HuH-7 (cell line): ENCODE measurements around the gene COL15A1.

Experiments used
- DNase-seq: peaks from one replicate; pipeline ENCODE4 v3.0.0; 2011; ENCODE audit warnings: low spot score

COL15A1 gene

DNA sequence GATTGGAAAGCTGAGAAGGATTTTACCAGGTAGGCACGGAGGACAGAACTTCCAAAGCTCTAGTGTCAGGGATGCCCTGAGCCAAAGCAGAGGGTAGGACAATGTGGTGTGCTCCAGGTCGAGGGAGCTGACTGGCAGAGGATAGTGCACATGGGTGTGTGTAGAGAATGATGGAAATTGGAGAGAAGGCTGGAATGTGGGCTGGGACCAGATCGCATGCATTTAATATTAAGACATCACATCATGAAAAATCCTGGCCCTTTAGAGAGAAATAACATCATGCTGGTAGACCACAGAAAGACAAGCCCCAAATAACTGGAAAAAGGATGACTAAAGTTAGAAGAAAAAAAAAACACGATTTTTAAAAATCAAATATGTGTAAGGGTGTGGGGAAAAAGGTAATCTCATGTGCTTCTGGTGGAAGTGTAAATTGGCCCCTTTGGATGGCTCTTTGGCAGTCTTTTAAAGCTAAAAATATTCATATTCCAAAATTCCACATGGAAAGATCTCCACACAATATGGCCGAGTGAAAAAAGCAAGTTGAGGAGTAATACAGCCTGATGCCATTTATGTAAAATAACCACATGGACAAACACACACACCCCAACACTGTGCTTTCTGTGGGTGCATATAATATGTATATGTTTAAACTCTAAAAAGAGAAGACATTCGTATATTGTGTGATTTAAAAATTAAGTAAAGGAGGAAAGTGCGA is 94.2 kb downstream of the COL15A1 start:
- DNase-seq: no peak

DNA sequence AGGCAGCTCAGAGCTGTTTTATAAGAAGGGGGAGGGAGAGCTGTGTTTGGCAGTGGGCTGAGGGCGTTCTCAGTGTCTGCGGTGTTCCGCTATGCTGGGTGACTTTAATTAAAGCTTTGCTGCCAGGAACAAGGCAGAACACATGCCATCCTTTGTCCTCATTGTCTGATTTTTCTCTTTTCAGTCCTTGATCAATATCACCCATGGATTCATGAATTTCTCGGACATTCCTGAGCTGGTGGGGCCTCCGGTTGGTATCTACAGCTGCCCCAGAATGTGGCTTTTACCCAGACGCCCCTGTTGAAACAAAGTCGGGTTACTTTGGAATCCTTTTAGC is 94.7 kb downstream of the COL15A1 start:
- DNase-seq: no peak

DNA sequence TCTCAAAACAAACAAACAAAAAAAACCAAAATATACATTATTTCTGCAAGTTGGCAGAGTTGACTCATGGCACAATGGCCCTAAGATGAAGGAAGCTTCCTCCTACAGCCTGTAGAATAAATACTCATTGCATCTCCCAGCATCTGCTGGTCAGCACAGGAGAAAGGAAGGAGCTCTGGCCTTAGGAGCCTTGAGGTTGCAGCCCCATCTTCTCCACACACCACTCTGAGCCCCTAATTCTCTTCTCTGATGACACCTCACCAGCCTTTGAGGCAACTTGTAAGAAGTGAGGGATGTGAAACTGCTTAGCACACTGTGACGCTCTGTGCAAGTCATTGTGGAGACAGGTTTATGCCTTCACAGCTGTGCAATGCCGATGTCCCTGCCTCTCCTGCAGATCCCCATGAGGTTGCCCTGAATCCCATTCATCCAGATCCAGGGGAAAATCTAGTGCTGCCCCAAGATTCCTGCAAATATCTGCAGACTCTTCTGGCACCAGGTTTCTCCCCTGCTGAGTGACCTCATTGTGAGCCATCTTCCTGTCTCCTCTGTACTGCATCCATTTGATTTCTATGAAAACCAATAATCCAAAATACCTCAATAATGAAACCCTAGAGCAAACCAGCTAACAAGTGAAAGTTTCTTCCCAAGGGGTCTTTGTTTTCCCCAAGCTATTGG is 95.9 kb downstream of the COL15A1 start:
- no peak for DNase-seq

DNA sequence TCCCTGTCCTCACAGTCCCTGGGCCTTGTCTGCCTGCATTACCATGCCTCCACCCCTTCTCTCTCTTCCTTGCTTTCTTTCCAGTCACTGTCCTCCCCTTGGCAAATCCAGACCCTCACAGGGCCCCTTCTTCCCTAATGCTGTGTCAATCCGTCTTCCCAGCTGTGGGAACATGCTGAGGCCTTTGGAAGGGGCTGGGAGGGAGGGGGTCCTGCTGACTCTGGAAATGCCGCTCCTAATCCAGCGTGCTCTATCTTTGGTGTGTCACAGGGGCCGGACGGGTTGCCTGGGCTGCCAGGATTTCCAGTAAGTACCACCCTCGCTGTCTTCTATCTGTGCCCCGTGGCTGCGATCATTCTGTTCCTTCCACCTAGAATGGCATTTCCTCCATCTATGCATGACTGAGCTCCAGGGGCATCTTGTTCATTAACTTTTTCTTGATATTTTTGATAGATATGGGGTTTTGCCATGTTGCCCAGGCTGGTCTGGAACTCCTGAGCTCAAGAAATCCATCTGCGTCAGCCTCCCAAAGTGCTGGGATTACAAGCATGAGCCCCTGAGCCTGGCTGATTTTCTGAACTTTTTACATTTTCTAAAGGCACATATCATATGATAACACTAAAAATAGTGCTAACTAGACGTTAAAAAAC is 96.7 kb downstream of the COL15A1 start:
- DNase-seq: no peak

DNA sequence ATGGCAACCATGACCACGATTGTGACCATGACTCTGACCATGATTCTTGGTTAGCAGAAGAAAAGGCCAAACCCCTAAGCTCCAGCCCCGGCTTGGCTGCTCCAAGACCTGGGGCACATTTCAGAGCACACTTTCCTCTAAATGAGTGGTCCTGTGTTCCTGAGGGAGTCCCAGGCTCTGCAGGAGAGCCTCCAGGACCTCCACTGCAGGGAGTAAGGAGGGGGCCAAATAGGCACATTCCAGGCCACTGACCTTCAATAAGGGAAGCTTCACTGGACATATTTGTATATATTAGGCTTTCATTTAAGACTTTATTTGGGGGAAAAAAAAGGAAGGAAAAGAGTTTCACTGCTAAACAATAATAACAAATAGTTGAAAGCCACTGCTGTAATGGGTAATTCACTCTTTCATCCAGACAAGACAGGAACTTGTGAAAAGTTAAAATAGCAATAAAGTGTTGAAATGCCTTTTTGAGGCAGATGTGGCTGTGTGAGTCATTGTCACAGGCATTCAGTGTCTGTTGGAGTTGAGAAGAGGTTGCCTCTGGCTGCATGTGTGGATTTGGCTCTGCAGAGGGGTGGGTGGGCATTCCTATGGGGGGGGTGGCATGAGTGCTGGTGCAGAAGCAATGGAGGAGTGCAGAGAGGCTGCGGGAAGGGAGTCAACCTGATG is 97.3 kb downstream of the COL15A1 start:
- DNase-seq: no peak

DNA sequence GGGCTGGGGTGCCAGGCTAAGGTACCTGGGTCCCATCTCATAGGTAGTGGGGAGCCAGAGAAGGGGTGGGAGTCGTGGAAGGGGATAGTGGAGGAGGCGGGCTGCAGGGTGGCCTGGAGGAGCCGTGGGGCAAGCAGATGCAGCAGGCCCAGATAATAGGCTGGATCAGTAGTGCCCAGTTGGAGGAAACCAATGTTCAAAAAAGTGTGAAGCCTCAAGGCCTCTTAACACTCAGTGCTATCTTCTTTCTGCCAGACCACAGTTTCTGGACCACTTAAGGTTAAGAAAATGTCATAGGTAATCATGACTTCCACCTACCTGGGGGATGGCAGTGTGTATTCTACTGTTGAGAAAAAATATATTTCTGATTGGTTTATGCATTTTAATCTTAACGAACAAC is 97.9 kb downstream of the COL15A1 start:
- no peak for DNase-seq

DNA sequence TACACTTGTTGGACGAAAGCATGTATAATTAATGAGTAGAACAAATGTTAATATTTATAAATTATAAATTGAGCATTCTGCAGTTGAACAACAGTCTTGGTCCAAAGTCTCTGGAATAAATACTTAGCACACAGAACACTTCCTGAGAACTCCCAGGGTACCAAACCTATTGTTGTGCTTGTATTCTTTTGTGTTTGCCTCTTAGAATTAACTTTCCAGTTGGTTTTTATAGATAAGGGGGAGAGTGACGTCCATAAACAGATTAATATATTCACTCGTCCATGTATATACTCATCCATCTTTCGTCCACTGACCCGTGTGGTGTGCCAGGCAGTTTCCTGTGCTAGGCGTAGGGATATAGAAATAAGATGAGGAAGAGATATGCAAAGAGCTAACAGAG is 98.9 kb downstream of the COL15A1 start:
- no peak for DNase-seq

DNA sequence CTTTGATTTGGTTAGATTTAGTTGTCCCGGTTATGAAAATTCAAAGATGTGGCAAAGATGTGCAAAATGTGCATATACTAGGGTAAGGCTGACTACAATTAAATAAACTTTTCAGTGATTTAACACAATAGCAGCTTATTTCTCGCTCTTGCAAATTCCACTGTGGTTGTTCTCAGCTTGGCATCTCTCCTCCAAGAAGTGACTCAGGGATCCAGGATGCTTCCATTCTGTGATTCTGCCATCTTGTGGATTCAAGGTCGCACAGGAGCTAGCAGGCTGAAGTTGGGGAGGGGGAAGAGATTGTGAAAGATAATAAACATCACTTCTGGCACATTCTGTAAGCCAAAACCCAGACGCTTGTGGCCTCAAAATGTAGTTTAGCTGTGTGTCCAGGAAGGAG is 101.1 kb downstream of the COL15A1 start:
- DNase-seq: no peak

DNA sequence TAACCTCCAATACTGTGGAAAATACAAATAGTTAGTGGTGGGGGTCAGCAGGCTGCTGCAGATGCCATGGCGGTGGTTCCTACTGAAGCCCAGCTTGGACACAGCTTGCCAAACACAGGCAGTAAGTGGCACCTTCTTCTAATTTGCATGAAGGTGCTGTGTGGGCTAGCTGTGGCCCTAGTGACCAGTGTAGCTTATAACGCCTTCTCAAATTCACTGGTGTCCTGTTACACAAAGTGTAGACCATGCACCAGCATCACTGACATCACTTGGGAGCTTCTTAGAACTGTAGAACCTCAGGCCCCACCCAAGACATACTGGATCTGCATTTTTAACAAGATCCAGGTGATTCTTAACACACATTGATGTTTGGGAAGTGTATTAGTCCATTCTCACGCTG is 102.4 kb downstream of the COL15A1 start:
- no peak for DNase-seq

DNA sequence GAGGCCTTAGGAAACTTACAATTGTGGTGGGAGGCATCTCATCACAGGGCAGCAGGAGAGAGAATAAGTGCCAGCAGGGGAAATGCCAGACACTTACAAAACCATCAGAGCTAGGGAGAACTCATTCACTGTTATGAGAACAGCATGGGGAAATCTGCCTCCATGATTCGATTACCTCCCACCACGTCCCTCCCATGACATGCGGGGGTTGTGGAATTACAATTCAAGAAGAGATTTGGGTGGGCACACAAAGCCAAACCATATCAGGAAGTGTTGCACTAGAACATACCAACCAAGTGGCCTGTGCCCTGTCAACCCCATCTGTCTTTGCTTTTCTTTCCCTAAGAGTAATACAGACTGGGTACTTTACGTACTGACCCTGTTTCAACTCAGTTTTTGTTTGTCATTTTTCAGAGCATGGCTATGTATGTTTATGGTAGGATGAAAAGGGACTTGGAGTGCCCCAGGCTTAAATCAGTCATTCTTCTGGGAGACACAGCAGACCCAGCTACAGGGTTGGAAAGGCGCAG is 102.9 kb downstream of the COL15A1 start:
- DNase-seq: no peak

DNA sequence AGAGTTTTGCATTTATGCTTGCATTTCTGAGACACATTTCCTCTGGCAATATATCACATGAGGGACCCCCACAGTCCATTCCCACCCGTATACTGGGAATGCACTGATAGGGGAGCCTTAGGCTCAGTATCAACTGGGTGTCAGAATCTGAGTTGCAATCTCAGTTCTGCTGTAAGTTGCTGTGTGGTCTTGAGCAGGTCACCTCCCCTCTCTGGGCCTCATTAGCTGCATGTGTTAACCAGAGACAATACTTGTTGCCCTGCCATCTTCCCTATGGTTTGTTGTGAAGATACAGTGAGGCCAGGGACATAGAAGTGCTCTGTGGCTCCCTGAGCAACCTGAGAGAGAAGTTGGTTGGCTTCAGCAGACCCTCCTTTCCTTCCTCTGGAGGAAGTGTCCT is 105.5 kb downstream of the COL15A1 start:
- DNase-seq: no peak

DNA sequence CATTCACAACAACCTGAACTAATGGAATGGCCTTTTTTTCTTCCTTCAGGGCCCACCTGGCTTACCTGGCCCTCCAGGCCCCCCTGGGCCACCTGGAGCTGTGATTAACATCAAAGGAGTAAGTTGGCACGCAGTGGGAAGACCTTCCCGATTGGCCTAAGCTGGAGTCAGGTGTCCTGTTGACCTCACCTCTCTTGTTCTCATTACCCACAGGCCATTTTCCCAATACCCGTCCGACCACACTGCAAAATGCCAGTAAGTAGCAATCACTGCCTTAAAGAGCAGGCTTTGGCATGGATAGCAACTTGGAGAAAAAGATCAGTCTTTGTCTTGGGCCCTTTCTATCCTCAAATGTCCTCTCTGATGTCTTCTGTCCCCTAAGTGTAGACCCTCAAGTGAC is 105.9 kb downstream of the COL15A1 start:
- DNase-seq: no peak

DNA sequence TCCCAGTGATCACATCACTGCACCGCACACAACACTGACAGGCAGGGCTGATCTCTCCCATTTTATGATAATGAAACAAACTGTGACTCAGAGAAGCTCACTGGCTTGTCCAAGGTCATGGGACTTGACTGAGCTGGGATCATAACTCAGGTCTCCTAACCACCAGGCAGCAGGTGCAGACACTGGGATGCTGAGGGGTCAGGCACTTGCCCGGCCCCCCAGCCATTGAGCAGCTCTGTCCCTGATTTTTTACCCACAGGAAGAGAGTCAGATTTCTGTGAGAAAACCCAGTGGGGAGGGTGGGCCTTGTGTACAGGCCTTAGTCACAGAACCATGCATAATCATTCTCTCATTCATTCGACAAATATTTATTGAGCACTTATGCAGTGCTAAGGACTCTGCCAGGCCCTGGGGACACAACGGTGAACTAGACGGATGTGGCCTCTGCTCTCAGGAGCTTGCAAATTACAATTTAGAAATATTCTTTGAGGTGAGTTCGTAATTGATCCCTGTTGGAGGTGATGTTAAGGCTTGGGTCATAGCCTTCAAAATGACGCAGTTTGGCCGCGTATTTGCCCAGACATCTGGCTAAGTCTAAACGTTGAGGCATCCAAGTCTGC is 106.7 kb downstream of the COL15A1 start:
- DNase-seq: no peak

DNA sequence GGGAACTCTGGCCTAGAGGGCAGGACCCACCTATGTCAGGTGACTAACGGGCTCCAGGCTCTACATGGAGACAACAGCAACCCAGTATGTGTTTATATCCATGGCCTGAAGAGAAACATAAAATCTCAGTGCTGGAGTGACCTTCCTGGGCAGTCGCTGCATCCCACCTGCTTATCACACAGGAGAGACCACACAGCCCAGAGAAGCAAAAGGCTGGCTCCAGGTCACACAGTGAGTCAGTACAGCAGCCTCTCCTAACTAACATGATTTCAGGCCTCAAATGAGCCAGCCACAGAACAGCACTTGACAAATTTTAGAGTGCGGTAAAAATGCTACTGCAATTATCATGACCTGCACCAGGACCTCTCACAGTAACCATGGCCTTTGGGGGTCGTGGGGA is 107.2 kb downstream of the COL15A1 start:
- no peak for DNase-seq

DNA sequence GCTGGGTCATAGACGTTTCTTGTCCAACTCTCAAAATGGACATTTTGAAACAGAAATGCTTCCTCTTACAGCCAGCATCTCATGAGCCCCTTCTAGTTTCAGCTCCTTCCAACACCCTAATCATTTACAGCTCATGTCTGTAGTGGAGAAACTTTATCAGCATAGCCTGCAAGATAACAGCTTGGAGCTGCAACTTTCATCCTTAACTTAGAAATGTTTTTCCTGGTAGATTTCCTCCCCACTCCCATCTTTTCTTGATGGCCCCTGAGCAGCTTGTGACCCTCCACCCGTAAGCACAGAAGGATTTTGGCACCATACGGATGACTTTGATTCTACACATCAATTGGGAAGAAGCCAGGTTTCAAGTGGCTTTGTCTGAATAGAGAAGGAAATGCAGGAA is 107.7 kb downstream of the COL15A1 start:
- DNase-seq: no peak

DNA sequence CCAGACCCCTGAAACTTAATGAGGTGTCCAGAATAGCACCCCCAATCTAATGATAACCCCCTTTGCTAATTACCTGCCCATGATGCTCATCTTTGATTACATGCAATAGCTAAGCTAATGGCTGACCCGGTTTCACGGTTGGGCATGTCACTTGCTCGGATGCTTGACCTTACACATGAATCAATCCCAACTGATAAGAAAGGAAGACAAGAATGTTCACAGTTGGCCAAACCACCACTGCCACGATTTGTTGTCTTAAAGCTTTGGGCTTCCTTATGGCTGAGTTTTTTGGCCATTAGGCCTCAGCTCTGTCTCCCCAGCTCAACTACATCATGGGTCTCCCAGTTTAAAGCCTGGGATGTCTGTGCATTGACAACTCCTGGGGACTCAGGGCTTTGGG is 108.1 kb downstream of the COL15A1 start:
- DNase-seq: no peak

DNA sequence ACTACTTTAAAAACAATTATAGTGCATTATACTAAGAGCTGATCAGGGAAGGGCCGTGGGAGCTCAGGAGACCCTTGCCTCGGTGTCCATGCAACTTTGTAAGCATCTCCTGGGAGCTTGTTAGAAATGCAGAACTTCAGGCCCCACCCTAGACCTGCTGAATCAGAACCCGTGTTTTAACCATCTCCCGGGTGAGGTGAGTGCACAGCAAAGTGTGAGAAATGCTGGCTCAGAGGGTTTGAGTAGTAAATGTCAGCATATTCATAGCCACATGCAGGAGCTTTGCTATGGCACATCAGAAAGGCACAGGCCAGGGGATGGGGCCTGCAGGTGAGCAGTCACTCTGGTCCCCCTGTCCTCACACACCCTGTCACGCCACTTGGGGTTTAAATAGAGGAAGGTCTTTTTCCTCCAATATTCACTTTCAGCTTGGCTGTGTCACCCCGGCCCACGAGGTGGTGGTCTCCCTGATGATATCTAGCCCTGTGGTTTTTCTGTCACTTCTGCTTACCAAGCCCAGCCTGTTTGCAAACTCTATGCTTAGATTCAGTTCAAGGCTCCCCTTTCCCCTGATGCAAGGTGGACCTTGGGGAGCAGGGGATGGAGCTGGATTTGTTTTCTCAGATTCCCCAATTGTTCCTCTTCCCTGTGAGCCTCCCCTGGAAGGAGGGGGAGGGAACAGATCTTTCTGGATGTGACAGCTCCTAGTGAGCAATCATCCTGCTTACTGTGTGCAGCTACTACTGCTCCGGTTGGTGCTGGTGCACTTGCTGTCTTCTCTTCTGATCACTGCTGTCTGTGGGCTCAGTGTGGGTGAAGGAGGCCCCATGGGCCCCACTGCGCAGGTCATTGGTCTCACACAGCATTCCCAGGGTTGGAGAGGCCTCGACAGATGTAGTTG is 109.4 kb downstream of the COL15A1 start:
- no peak for DNase-seq

DNA sequence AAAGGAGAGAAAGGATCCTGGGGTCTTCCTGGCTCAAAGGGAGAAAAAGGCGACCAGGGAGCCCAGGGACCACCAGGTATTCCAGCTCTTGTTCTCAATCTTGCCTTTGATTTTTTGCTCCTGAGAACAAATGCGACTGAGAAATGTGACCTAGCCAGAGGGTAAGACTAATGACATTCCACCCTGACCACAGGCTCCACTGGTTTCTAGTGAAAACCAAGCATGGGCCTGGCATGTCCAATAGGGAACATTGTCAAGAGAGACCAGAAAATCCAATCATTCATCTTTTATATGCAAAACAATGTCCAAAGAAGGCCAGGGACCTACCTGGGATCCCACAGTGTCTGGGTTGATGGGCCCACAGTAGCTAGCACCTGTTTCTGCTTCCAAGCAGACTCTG is 110.9 kb downstream of the COL15A1 start:
- DNase-seq: no peak

DNA sequence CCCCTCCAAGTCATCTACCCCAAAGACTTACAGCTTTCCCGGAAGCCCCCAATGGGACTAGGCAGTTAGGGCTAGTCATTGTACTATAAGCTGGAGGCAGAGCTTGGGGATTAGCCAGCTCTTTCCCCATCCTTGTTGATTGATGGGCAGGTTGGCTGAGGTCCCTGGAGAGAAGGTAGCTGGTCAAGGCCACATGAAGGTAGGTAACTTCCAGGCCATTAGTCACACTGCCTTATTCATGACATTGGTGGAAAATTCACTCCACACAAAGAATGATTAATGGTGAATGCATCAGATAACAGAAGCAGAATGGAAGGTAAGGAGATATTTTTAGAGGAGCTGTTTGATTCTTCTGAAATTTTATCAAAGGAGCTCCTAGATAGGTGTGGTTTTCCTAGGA is 111.7 kb downstream of the COL15A1 start:
- DNase-seq: no peak

DNA sequence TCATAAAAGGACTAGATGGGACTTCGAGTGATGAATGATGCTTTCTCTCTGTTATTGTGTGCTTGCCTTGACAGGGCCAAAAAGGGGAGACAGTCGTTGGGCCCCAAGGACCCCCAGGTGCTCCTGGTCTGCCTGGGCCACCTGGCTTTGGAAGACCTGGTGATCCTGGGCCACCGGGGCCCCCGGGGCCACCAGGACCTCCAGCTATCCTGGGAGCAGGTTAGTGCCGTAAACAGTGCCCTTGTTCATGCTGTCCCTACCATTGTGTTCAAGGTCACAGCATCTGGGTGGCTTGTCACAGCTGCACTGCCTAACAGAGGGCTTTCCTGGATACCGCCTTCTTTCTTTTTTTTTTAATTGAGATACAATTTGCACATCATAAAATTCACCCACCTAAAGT is 112.5 kb downstream of the COL15A1 start:
- no peak for DNase-seq
